Measurements from ENCODE around the gene ANXA6. TPM values are rescaled to one million over a fixed set of nuclear protein-coding genes. Genes with fewer than 3 reads are reported as not detected.
A peak's percentile ranks its signal among the peaks of the same experiment; 100 is the strongest.

The ANXA6 gene
- total and polyA plus RNA-seq, 2 experiments from 2014 or later = 122 to 152 TPM

- TF ChIP-seq EZH2phosphoT487 (IDR thresholded peaks at IDR 0.05; ENCODE audit: low read depth, severe bottlenecking, unreplicated experiment) (no peak), CTCF (IDR thresholded peaks at IDR 0.05; ENCODE audit: poor library complexity) (no peak), EZH2 (IDR thresholded peaks at IDR 0.05; ENCODE audit: borderline replicate concordance) (no peak)
- Histone ChIP-seq H2AFZ (no peak overlapping the region), H3K4me2 (no peak overlapping the region)
Measured at GRCh38 chr5:151168602-151169344, 11.2 kb upstream of the ANXA6 start.

GRCh38 chr5:151167022-151167421 is 9.4 kb upstream of the ANXA6 start:
- Histone ChIP-seq H3K9me2 (replicated peaks; ENCODE audit: insufficient read depth) (no peaks in the 10 kb centered on the region), H3K27me3 (no peaks in the 10 kb centered on the region), H3K36me3 (replicated peaks; ENCODE audit: insufficient read depth, low read depth) (no peaks in the 10 kb centered on the region), H3K27ac (no peak overlapping the region), H4K20me1 (ENCODE audit: insufficient read depth, poor library complexity, severe bottlenecking) (no peaks in the 10 kb centered on the region), H3K4me1 (ENCODE audit: insufficient read depth) (peaks cover 4% of the 10 kb centered on the region), H3K79me2 (no peaks in the 10 kb centered on the region), H3K4me3 (no peak overlapping the region), H3K9me3 (ENCODE audit: low read depth) (no peaks in the 10 kb centered on the region), H3K4me2 (no peak overlapping the region), H2AFZ (no peak overlapping the region)
- no peak for TF ChIP-seq EZH2 (IDR thresholded peaks at IDR 0.05; ENCODE audit: borderline replicate concordance)
- no peak for TF ChIP-seq CTCF (IDR thresholded peaks at IDR 0.05; ENCODE audit: poor library complexity)
- TF ChIP-seq EZH2phosphoT487 (IDR thresholded peaks at IDR 0.05; ENCODE audit: low read depth, severe bottlenecking, unreplicated experiment) = no peak
- WGBS (ENCODE audit: low lambda C conversion rate, missing lambda C conversion rate) = 87% methylated on average over 9 of the region's 9 CpGs
- no peak for DNase-seq (ENCODE audit: low spot score)

More at GRCh38 chr5:151168602-151169344, 11.2 kb upstream of the ANXA6 start:
- H3K9me3 ChIP-seq (ENCODE audit: low read depth) = no peaks in the 10 kb centered on the region
- no peaks in the 10 kb centered on the region for H3K79me2 ChIP-seq
- 83% methylated on average over 10 of the region's 10 CpGs for WGBS (ENCODE audit: low lambda C conversion rate, missing lambda C conversion rate)
- H3K27me3 ChIP-seq = no peaks in the 10 kb centered on the region
- H3K9me2 ChIP-seq (replicated peaks; ENCODE audit: insufficient read depth) = no peaks in the 10 kb centered on the region
- H4K20me1 ChIP-seq (ENCODE audit: insufficient read depth, poor library complexity, severe bottlenecking) = no peaks in the 10 kb centered on the region
- no peak overlapping the region for H3K4me3 ChIP-seq
- DNase-seq (ENCODE audit: low spot score) = no peak
- H3K4me1 ChIP-seq (ENCODE audit: insufficient read depth) = peaks cover 4% of the 10 kb centered on the region
- no peaks in the 10 kb centered on the region for H3K36me3 ChIP-seq (replicated peaks; ENCODE audit: insufficient read depth, low read depth)
- no peak overlapping the region for H3K27ac ChIP-seq

GRCh38 chr5:151164687-151165392 is 7.3 kb upstream of the ANXA6 start:
- WGBS (ENCODE audit: low lambda C conversion rate, missing lambda C conversion rate) = 59% methylated on average over 8 of the region's 8 CpGs
- no peaks in the 10 kb centered on the region for H3K27me3 ChIP-seq
- no peak overlapping the region for H2AFZ ChIP-seq
- H3K9me2 ChIP-seq (replicated peaks; ENCODE audit: insufficient read depth) = no peaks in the 10 kb centered on the region
- H3K4me3 ChIP-seq = no peak overlapping the region
- TF ChIP-seq EZH2 (IDR thresholded peaks at IDR 0.05; ENCODE audit: borderline replicate concordance) = no peak
- TF ChIP-seq CTCF (IDR thresholded peaks at IDR 0.05; ENCODE audit: poor library complexity) = peak; percentile 94
- H3K27ac ChIP-seq = no peak overlapping the region
- no peaks in the 10 kb centered on the region for H3K9me3 ChIP-seq (ENCODE audit: low read depth)
- H3K4me1 ChIP-seq (ENCODE audit: insufficient read depth) = peaks cover 4% of the 10 kb centered on the region
- no peak overlapping the region for H3K4me2 ChIP-seq
- H3K36me3 ChIP-seq (replicated peaks; ENCODE audit: insufficient read depth, low read depth) = no peaks in the 10 kb centered on the region
- H3K79me2 ChIP-seq = no peaks in the 10 kb centered on the region
- H4K20me1 ChIP-seq (ENCODE audit: insufficient read depth, poor library complexity, severe bottlenecking) = no peaks in the 10 kb centered on the region
- peak; percentile 84 for DNase-seq (ENCODE audit: low spot score)
